Right renal pelvis (tissue), 4 donors: ENCODE results near the gene TTF2. TPM values are rescaled to one million over a fixed set of nuclear protein-coding genes. Genes with fewer than 3 reads are reported as not detected.

Experiments
- DNase-seq, 4 donors: peaks; one replicate each; pipeline ENCODE4 v3.0.0-alpha.2; 2013; ENCODE audit warnings: low read depth in 4 of 4, low spot score in 3 of 4, missing footprints in 1 of 4
- polyA plus RNA-seq, 4 donors: library from polyadenylated mRNA; unstranded; fragments of 120-200 nt; gene quantifications; one replicate each; pipeline ENCODE4 v1.2.1, GENCODE V29; 2013; ENCODE audit not compliant: insufficient read length in 4 of 4

TTF2 gene
- 10 to 100 TPM; 17.3 to 24.9 (median 23.0) TPM for polyA plus RNA-seq

DNA sequence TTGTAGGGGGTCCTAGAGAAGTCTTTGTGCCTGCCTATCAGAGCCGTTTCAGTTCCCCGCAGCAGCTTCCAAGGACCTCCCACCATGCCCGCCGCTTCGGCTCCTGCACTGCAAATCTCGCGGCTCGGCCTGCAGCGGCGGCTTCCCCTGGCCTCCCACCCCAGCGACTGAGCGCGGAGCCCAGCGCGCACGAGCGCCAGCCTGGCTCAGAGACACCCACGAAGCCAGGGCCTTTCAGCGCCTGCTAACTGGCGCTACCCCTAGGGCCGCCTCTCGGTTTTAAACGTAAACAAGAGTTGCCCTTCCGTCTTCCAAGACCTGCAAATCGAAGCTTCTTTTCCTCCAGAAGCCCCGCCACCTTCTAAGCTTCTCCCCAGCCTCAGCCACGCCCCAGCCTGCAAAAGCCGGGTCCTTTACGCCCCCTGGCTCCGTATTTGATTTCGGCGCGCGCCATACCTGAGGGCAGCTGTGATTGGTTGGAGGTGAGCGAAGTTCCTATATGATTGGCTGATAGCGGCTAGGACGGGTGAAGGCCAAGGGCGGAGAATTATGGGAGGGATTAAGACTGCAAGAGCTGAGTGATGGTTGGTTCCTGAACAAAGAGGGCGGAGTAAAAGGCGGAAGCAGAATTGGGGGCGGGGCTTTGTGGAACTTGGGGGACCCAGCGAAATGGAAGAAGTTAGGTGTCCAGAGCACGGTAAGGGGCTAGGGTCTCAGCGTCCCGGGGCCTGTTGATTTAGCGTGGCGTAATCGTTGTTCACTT, at the start of gene TTF2:
TSS of gene TTF2 (plus strand) at position 649 of the 763 bp plus-strand sequence. CDS start at position 670, 21 bp downstream.
- DNase-seq, result peak; percentile 89 to 97 (median 96)

DNA sequence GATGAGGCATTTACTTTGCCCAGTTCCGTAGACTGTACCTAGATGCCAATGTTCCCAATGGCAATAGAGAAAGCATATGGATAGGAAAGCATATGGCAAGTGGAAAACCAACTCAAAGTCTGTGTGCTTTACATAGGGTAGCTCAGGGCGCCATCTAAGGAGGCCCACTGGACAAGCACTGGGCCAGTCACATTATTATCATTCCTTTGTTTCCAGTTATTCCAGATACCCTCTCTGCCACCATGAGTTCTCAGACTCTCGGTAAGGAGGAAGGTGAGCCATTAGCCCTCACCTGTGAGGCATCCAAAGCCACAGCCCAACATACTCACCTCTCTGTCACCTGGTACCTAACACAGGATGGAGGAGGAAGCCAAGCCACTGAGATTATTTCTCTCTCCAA, 48.8 kb upstream of the TTF2 start:
- no peak for DNase-seq

DNA sequence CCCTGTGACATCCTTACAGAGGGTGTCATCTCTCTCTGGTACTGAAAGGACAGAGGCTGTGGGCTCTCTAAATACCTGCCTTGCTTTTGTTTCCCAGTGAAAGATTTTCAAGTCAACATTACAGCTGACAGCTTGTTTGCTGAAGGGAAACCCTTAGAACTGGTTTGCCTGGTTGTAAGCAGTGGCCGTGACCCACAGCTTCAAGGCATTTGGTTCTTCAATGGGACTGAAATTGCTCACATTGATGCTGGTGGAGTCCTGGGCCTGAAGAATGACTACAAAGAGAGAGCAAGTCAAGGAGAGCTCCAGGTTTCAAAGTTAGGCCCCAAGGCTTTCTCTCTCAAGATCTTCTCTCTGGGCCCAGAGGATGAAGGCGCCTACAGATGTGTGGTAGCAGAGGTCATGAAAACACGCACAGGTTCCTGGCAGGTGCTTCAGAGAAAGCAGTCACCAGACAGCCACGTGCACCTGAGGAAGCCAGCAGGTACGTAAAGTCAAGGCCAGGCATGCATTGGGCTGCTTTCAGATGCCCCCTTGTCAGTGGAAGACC, 46.7 kb upstream of the TTF2 start:
- peak in 1 of 4 donors; percentile 38 for DNase-seq

DNA sequence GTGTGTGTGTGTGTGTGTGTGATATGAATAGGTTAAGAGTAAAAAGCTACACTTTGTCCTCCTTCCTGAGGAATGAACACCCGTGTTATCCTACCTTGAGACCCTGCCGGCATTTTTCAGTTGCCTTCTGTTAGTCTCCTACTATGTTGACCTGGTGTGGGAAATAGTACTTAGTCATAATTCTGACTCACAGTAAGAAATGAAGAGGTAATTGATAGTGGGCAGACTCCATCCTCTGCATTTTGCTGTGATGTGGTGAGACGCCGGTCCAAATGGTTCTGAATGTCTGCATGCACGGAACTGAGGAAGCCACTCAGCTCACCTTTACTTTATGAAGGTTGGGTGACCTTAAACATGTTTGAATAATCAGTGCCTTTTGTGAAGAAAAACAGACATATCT, 45.9 kb upstream of the TTF2 start:
- DNase-seq, result no peak

DNA sequence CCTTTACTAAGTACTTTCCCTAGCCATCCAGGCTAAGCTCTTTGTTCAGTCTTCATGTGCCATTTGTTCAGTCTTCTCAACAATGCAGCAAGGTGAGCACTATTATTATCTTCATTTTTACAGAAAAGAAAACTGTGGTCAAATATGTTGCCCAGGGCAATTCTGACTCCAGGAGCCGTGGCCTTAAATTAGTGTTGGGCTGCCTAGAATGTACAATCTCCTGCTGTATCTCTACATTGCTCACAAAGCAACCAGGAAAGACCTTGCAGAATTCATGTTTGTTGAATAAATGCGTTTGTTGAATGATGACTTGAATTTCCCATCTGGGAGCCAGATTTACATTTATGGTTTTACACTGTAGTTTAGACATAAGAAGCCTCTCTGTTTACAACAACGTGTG, 44.4 kb upstream of the TTF2 start:
- DNase-seq, result no peak

DNA sequence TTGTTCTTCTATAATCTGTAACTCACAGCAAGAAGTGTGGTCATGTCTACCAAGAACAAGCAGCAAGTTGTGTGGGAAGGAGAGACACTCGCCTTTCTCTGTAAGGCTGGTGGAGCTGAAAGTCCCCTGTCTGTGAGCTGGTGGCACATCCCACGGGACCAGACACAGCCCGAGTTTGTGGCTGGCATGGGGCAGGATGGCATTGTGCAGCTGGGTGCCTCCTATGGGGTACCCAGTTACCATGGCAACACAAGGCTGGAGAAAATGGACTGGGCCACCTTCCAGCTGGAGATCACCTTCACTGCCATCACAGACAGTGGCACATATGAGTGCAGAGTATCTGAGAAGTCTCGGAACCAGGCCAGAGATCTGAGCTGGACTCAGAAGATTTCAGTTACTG, 43.1 kb upstream of the TTF2 start:
- no peak for DNase-seq

DNA sequence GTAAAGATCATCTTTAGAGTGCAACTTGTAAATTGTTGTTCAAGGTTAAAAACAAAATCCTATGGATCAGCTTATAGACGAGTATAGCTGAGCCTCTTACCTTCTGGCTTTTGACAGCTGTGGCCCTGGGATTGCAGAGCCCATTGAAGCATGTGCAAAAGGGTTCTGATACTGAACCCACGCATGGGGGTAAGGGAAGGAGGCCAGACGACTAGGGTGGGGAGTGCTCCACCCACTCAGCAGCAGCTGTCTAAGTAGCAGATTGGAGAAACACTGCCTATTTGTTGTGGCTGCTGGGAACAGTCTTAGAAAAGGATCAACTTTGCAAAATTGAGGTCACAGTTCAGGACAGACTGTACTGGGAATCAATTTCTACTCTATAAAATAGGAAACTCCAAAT, 42.5 kb upstream of the TTF2 start:
- no peak for DNase-seq

DNA sequence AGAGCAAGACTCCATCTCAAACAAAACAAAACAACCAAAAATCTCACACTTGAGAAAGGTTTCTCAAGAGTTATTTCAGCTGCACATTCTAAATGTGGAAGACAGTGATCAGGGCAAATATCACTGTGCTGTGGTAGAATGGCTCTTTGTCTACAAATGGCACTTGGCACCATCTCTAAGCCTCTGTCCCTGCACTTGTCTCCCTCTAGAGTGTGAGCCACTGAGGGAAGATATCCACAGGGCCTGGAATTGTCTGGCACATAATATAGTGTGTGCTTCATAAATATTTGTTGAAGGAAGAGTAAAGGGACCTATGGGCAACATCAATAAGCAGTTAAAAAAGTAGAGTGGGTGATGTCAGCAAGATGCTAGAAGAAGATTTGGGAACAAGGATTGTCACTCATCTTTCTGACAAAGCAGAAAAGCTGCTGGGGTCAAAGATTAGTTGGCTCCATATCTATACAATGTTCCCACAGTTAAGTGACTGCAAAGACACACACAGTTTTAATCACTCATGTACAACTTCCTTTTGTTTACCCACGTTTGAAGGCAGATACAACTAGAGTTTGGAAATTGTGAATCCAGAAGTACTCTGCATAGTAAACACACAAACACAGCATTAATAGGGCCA, 39.5 kb upstream of the TTF2 start:
- DNase-seq, result no peak

DNA sequence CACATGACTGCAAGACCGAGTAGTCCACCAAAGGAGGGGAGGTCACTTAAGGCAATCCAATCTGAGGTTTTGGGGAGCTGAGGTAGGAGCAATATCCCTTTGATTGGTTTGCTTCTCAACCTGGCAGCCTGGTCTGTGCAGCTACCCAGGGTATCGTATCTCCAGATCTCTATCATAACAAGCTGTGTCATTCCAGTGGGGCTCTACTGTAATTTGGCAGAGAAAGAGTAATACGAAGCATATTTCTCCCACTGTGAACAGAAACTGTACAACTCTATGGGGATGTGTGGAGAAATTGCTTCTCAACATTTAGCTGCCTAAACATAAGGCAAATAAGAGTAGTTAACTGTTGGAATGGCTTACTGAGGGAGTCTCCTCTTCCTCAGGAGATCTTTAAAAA, 38.0 kb upstream of the TTF2 start:
- no peak for DNase-seq

DNA sequence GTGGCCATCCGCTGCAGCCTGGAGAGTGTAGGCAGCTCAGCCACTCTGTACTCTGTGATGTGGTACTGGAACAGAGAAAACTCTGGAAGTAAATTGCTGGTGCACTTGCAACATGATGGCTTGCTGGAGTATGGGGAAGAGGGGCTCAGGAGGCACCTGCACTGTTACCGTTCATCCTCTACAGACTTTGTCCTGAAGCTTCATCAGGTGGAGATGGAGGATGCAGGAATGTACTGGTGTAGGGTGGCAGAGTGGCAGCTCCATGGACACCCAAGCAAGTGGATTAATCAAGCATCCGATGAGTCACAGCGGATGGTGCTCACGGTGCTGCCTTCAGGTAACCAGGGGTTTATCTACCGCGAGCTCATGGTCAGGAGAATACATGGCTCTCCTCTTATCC, 34.6 kb upstream of the TTF2 start:
- DNase-seq, result no peak

DNA sequence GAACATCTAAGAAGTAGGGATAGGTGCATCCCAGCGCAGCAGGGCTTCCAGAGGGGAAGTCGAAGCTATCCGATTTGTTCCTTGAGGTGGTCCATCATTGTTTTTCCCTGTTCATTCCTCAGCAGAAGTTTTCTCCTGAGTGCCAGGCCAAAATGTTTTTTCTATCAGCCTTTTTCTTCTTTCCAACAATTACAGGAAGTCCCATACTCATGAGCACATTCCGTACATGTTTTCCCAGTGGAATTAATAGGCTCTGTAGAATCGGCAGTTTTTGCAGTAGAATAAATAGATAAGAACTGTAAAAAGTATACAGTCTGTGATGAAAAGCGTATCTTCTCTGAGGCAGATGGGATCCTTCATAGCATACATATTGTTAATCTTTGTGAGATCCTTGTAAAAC, 33.8 kb upstream of the TTF2 start:
- DNase-seq, result no peak

DNA sequence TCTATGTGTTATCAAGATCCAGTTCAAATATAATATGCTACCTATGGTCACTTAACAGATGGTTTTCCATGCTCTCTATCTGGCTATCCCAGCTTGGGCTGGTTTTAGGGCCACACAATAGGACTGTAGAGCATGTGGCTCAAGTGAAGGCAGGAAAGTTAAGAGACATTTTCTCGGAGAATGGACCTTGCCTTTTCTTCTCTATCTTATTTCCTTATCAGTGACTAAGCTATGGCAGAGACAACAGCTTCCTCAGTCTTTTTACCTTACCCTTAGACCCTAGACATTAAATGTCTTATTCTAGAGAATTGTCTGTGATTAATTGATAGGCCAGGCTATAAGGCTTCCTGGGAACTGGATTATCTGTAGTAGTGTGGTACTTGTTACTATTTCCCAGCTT, 30.4 kb upstream of the TTF2 start:
- no peak for DNase-seq

DNA sequence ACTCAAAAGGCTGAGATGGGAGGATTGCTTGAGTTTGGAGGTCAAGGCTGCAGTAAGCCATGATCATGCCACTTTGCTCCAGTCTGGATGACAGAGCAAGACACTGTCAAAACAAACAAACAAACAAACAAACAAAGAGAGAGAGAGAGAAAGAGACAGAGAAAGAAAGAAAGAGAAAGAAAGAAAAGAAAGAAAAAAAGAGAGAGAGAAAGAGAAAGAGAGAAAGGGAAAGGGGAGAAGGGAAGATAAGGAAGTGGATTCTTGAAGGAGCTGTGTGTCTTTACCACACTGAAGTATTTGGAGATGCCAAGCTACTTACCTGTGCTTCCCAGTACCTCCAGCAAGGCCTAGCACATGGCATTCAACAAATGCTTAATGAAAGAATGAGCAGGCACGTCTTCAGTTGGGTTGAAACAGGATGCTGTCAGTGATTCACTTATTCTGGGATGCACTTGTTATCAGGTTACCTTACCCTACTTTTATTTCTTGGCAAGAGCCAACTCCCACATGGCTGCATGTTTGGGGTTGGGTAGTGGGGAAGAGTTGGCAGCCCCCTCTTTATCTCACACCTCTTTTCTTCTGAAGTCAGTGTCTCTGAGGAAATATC, 29.8 kb upstream of the TTF2 start:
- no peak for DNase-seq

DNA sequence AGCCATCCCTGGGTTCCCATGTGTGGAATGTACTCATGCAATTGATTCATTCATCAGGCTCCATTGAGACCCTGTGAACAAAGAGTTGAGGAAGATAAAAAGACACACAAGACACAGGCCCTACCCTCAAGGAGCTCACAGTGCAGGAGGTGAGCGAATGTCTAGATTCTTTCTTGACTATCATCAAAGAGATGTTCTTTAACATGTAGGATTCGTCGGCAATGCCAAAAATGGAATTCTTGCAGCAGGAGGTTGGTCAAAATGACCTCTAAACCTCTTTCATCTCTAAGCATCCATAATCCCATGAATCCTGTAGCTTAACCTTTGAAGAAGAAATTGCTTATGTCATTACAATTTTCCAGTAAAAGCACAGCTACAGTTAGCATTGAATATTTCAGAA, 27.9 kb upstream of the TTF2 start:
- no peak for DNase-seq

DNA sequence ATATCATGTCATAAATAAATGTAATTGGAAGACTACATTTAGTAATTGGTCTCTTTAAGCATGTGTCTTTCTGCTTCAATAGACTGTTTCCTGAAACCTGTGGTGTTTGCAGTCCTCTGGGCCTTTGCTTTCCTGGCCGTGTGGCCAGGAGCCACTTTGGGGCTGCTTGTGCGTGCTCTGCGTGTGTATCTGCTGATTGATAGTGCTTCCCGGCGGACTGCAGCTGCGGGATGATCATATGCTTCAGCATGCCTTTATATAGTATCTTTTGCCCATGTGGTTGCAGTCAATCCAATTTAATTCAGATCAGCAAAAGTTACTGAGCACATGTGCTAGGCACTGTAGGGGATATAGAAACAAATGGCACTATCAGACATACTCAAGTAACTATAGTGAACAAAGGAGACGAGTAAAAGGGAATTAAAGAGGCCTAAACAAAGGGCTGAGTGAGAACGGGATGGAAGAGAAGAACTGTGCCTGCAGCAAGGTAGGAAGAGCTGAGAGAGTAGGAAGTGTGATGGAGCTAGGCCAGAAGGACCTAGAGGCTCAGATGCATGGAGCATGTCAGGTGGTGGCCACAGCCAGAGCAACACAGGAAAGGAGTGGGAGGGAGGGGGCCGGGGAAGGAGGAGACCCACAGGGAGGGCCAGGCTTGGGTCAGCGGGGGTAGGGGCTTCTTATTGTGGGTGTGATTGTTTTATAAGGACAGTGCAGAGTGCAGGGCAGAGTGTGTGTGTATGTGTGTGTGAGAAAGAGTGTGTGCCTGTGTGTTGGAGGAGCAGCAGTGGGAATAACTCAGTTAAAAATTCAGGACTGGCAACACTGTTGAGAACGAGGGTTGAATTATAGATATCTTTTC, 27.2 kb upstream of the TTF2 start:
- DNase-seq, result no peak

DNA sequence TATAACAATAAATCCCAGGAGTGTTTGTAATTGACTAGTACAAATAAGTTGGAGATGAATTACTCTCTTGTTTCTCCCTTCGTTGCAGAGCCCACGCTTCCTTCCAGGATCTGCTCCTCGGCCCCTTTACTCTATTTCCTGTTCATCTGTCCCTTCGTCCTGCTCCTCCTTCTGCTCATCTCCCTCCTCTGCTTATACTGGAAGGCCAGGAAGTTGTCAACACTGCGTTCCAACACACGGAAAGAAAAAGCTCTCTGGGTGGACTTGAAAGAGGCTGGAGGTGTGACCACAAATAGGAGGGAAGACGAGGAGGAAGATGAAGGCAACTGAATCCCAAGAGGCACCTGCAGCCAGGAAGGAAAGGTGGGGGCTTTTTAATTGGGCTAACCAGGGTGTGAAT, 26.4 kb upstream of the TTF2 start:
- DNase-seq, result no peak

DNA sequence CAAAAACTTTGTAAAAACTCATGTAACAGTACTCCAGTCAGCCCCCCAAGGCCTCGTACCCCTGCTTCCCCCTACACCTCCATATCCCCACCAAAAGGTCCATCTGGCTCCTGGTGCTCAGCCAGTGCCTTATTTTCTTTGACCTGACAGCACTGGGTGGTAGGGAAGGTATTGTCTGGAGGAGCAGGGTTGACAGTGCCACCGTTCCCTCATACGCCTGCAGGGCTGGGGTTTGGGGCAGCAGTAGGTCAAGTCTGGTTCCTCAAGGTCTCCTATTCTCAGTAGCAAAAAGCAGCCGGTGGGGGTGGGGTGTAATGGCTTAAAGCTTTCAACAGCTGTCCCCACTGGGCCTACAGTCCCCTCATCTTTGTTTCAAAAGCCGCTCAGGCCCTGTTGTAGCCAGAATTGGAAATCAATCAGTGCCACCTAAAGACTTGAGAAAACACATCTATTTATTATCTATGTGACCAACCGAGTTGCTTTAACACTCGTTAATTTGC, 25.3 kb upstream of the TTF2 start:
- no peak for DNase-seq

DNA sequence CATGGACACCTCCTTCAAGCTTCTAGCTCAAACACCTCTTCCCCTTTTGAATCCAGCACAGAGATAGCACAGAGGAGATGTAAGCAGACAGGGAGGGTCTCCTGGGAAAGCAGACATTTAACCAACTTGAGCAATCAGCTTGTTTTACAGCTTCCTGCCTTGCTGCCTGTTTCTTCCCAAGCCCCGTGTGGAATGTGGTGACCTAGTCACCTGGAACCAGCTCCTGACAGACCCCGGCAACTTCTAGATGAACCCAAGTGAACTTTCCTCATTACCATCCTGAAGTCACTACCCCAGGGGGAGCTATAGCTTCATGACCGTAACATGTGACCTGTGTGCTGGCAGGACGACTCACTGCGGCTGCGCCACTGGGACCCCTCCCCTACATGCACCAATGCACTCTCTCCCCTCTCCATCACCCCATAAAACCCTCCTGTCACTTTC, 24.1 kb upstream of the TTF2 start:
- DNase-seq, result peak in 1 of 4 donors; percentile 71

DNA sequence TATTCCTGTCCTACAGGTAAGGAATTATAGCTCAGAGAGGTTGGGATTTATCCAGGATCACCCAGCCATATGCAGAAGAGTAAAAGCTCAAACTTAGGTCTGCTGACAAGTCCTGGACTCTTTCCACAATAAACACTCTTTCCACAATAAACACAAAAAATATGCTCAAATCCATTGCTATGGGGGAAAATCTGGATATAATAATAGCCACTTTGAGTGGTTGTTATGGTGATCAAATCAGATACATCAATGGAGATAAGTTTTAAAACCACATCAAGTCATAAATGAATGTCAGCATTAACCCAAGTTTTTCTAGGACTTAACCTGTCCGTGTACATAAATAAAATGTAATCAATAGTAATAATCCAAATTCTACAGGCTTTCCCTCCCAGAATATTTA, 22.3 kb upstream of the TTF2 start:
- DNase-seq, result no peak

DNA sequence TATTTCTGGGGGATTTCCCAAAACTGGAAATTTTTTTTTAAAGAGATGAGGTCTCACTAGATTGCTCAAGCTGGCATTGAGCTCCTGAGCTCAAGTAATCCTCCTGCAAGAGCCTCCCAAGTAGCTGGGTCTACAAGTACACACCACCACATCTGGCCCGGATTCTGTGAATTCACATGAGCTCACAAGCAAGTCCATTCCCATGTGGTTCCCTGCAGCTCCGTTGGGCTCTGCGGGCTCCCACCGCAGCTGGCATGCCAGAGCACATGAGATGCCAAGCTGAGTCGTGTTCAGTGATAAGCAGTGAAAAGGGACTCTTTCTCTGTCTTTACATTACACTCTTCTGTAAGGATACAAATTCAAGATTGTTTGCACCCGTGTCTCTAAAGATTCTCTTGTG, 21.9 kb upstream of the TTF2 start:
- no peak for DNase-seq
